ENCODE results near the gene HOXA13.
A peak's percentile ranks its signal among the peaks of the same experiment; 100 is the strongest.

HOXA13 gene

GRCh38 chr7:27237735-27238334 is 37.9 kb upstream of the HOXA13 start:
- no peak for DNase-seq (ENCODE audit: low read depth, low spot score)

- DNase-seq (ENCODE audit: low read depth, low spot score), result no peak
Measured at GRCh38 chr7:27235387-27236311, 35.8 kb upstream of the HOXA13 start.

GRCh38 chr7:27229448-27229847 is 29.6 kb upstream of the HOXA13 start:
- DNase-seq (ENCODE audit: low read depth, low spot score), result no peak

GRCh38 chr7:27224983-27225934 is 25.4 kb upstream of the HOXA13 start:
- DNase-seq (ENCODE audit: low read depth, low spot score), result no peak

GRCh38 chr7:27223941-27224575 is 24.2 kb upstream of the HOXA13 start:
- DNase-seq (ENCODE audit: low read depth, low spot score), result no peak

- DNase-seq (ENCODE audit: low read depth, low spot score), result no peak
Measured at GRCh38 chr7:27221201-27221797, 21.4 kb upstream of the HOXA13 start.

GRCh38 chr7:27220440-27220955 is 20.6 kb upstream of the HOXA13 start:
- no peak for DNase-seq (ENCODE audit: low read depth, low spot score)

GRCh38 chr7:27219821-27220220 is 19.9 kb upstream of the HOXA13 start:
- DNase-seq (ENCODE audit: low read depth, low spot score), result no peak

GRCh38 chr7:27217951-27218350 is 18.1 kb upstream of the HOXA13 start:
- no peak for DNase-seq (ENCODE audit: low read depth, low spot score)

GRCh38 chr7:27215356-27215755 is 15.5 kb upstream of the HOXA13 start:
- no peak for DNase-seq (ENCODE audit: low read depth, low spot score)

GRCh38 chr7:27214239-27214950 is 14.5 kb upstream of the HOXA13 start:
- DNase-seq (ENCODE audit: low read depth, low spot score), result no peak

GRCh38 chr7:27213433-27214238 is 13.7 kb upstream of the HOXA13 start:
- DNase-seq (ENCODE audit: low read depth, low spot score), result no peak

- DNase-seq (ENCODE audit: low read depth, low spot score), result no peak
Measured at GRCh38 chr7:27212497-27213432, 12.9 kb upstream of the HOXA13 start.

- DNase-seq (ENCODE audit: low read depth, low spot score), result no peak
Measured at GRCh38 chr7:27211764-27212204, 11.9 kb upstream of the HOXA13 start.

GRCh38 chr7:27211084-27211446 is 11.2 kb upstream of the HOXA13 start:
- DNase-seq (ENCODE audit: low read depth, low spot score), result no peak

- peak; percentile 61 for DNase-seq (ENCODE audit: low read depth, low spot score)
Measured at GRCh38 chr7:27210441-27211083, 10.7 kb upstream of the HOXA13 start.

- DNase-seq (ENCODE audit: low read depth, low spot score), result no peak
Measured at GRCh38 chr7:27209933-27210440, 10.1 kb upstream of the HOXA13 start.

All from astrocyte of the hippocampus (primary cell).